HG03066 (cell line): ENCODE data around the gene WDR12.
"Not testable (repeated sequence)": the region's sequence is repeated elsewhere in the genome, so short reads cannot be mapped to it uniquely, and the experiment has no call there.

Source experiments
- ATAC-seq: cut with Tn5 transposase; IDR thresholded peaks from one replicate; pipeline ENCODE4 v1.9.1; 2021; ENCODE audit warnings: low read depth; ENCODE audit not compliant: unreplicated experiment

The WDR12 gene

DNA sequence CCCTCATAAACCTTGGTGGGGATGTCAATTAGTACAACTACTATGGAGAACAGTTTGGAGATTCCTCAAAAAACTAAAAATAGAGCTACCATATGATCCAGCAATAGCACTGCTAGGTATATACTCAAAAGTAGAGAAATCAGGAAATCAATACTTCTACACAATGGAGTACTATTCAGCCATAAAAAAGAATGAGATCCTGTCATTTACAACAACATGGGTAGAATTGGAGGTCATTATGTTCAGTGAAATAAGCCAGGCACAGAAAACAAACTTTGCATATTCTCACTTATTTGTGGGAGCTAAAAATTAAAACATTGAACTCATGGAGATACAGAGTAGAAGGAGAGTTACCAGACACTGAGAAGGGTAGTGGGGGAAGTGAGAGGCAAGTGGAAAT, 6.0 kb downstream of the WDR12 start:
- not testable (repeated sequence) for ATAC-seq

DNA sequence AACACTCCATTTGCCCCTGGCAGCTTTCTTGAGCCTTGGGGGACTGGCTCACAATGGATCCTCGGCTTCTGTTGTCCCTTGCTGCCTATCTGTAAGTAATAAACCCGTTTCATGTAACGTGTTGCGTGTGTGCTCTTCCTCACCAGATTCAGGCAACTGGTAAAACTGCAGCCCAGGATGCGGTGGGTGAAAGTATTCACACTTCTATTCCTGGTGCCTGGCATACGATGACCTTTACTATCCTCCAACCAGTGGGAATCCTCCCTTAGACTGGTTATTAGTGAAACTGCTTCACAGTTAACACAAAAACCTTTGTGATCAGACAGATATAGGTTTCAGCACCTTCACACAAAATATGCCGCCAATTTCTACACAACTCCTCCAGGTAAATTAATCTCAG, 26.3 kb downstream of the WDR12 start:
- no peak for ATAC-seq

- no peak for ATAC-seq
Observed at GRCh38 chr2:202883987-202884675, 27.3 kb downstream of the WDR12 start.

DNA sequence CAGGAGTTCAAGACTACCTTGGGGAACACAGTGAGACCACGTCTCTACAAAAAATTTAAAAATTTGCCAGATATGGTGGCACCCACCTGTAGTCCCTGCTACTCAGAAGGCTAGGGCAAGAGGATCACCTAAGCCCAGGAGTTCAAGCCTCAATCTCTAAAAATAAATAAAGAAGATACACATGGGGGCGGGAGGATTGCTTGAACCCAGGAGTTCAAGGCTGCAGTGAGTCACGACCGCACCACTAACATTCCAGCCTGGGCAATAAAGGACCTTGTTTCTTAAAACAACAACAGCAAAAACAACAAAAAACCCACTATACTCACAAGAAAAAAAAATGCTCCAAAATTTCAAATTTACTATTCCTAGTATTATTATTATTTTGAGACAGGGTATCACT, 29.9 kb downstream of the WDR12 start:
- ATAC-seq: no peak

GRCh38 chr2:202877699-202878098, 33.8 kb downstream of the WDR12 start:
- ATAC-seq: no peak

DNA sequence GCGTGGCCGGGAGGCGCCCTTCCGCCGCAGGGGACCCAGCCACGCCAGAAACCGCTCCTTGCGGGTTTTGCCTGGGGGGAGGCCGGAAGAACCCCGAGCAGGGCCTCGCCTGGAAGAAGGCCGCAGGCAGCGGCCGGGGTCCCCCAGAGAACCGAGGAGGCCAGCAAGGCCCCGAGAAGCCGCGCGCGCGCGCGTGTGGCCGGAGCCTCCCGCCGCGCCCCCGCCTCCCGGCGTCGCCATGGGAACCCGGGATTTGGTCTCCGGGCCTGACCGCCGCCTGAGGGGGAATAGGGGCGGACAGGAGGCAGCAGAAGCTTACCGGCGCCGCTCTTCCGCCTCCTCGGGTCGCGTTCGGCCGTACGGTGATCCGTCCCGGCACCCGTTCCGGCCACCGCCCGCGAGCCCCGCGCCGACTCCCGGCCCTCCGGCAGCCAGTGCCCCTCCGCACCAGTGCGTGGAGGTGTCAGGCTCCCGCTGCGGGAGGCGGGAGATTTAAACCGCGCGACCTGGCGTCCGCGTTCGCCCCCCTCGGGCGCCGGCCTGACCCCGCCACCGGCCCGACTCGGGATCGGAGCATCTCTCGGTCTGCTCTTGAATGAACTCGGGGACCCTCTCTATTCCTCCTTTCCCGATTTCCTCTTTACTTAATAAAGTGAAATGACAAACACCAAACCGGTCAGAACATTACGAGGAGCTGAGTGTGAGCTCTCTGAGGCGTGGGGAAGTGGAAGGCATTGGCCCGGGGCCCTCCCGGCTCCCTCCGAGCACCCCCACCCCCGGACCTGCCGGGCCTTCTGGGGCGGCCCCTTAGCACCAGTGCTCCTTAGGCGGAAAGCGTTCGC, 40.0 kb downstream of the WDR12 start, which contains the start of gene ICA1L:
Gene ICA1L, minus strand, starts transcription at position 467 of the 842 bp plus-strand sequence. CDS start 42,757 bp downstream, outside the sequence.
- ATAC-seq: peak; percentile 52

GRCh38 chr2:202870431-202871299, 40.8 kb downstream of the WDR12 start:
- ATAC-seq: peak; percentile 66

DNA sequence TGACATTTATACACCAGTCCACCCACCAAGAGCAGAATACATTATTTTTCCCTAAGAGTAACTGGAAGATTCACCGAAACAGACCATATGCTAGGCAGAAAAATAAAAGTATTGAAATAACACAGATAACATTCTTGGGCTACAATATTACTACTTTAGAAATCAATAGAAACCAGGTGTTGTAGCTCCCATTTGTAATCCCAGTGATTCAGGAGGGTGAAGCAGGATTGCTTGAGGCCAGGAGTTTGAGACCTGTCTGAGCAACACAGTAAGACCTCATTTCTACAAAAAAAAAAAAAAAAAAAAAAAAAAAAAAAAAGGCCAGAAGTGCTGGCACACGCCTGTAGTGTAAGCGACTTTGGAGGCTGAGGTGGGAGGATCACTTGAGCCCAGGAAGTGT, 49.5 kb downstream of the WDR12 start:
- no peak for ATAC-seq

GRCh38 chr2:202858601-202859000, 52.9 kb downstream of the WDR12 start:
- no peak for ATAC-seq

- not testable (repeated sequence) for ATAC-seq
Observed at GRCh38 chr2:202849343-202849742, 62.1 kb downstream of the WDR12 start.

GRCh38 chr2:202848813-202849212, 62.7 kb downstream of the WDR12 start:
- ATAC-seq: no peak

GRCh38 chr2:202847693-202848524, 63.6 kb downstream of the WDR12 start:
- no peak for ATAC-seq

DNA sequence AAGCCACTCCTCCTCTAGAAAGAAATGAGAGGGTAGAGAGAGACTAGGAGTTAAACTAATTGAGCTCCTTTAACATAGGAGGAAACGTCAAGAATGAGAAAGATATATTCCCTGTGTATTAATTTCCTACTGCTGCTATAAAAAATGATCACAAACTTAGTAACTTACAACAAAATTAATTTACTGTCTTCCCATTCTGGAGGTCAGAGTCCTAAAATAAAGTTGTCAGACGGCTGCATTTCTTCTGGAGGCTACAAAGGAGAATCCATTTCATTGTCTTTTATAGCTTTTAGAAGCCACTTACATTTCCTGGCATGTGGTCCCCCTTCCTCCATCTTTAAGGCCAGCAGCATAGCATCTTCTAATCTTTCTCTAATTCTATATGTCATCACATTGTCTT, 66.8 kb downstream of the WDR12 start:
- ATAC-seq: no peak

GRCh38 chr2:202842690-202843089, 68.8 kb downstream of the WDR12 start:
- ATAC-seq: no peak

GRCh38 chr2:202841090-202841867, 70.2 kb downstream of the WDR12 start:
- no peak for ATAC-seq

DNA sequence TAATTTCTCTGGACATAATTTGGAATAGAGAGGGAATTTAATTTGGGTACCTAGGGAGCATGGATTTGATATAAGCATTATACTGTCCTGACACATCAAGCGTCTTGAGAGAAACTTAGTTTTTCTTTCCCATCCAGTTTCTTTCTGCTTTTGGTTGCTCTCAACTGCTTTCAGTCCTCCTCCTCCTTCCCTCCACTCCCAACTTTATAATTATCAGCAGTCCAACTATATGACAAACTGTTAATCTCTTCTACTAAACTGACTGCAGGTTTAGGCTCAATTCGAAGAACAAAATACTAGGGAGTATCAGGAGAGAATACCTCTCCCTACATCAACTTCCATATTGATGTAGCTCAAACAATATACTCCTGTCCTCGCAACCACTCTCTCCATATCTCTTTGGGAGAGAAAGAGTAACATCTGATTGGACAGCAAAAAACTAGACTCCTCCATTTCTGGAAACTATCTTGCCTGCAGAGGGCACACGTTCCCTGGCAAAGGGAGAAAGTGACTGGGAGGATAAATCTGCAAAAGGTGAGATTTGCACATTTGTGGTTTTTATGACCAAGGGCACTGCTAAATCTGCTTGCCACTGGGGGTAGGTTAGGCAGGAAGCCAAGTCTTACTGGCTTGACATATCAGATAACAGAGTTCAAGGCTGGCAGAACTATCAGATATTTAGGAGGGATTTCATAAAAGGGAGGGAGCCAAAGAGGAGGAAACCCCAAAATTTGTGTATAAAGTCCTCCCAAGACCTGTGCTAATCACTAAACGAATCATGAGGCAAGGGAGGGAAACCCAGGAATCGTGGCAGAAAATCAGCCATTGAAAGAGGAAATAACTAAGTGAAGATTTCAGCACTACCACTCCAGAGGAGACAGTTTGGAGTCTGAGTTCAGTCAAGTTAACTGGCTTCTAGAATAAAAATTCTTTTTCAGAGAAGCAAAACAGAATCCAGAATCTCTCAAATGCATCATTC, 79.9 kb downstream of the WDR12 start:
- no peak for ATAC-seq

- no peak for ATAC-seq
Observed at GRCh38 chr2:202824901-202825300, 86.6 kb downstream of the WDR12 start.
